ENCODE results near the gene KERA.

KERA gene

GRCh38 chr12:91007531-91008290 lies 50.1 kb downstream of the KERA start:
- DNase-seq = no peak

GRCh38 chr12:91004872-91005271 lies 53.0 kb downstream of the KERA start, which contains the start of gene EPYC:
Gene EPYC (minus strand): TSS chr12:91004972. CDS start chr12:91002565, 2,407 bp downstream.
- no peak for DNase-seq

GRCh38 chr12:91003737-91004136 lies 54.1 kb downstream of the KERA start:
- no peak for DNase-seq

- DNase-seq = no peak
Measured at GRCh38 chr12:91001306-91001705, 56.5 kb downstream of the KERA start.

Measured in kidney glomerular epithelial cell (primary cell).